HepG2 (cell line): ENCODE measurements around the gene NDRG3. TPM values are rescaled to one million over a fixed set of nuclear protein-coding genes. Genes with fewer than 3 reads are reported as not detected.

ENCODE experiments used
- CCDC6 ChIP-seq: sonication (generic); formaldehyde crosslinking; IDR thresholded peaks from 2 replicates; pipeline ENCODE4 v1.8.1; 2022; ENCODE audit warnings: mild to moderate bottlenecking, missing genetic modification reagents, moderate library complexity
- CENPT ChIP-seq: sonication (generic); formaldehyde crosslinking; IDR thresholded peaks from 2 replicates; pipeline ENCODE4 v1.8.0; 2022; ENCODE audit warnings: low read depth, mild to moderate bottlenecking, moderate library complexity, missing genetic modification reagents
- EED ChIP-seq: sonication (generic); formaldehyde crosslinking; IDR thresholded peaks from 2 replicates; pipeline ENCODE4 v1.5.0; 2020; ENCODE audit warnings: mild to moderate bottlenecking, missing genetic modification reagents
- GTF3A ChIP-seq: sonication (generic); formaldehyde crosslinking; conservative IDR thresholded peaks from 2 replicates; pipeline ENCODE4 v1.4.0; 2020; ENCODE audit warnings: mild to moderate bottlenecking, missing genetic modification reagents
- HMG20B ChIP-seq: conservative IDR thresholded peaks from 2 replicates; pipeline ENCODE4 v1.6.1; 2016; ENCODE audit warnings: missing genetic modification reagents, missing compliant biosample characterization
- KDM3A ChIP-seq: IDR thresholded peaks from 2 replicates; pipeline ENCODE4 v1.6.1; 2018; ENCODE audit warnings: low read depth, missing compliant biosample characterization
- MAFG ChIP-seq: sonication (generic); formaldehyde crosslinking; IDR thresholded peaks from 2 replicates; pipeline ENCODE4 v1.5.1; 2020; ENCODE audit warnings: mild to moderate bottlenecking, missing genetic modification reagents
- PHF8 ChIP-seq: sonication (generic); formaldehyde crosslinking; IDR thresholded peaks from 2 replicates; pipeline ENCODE4 v1.5.0; 2020; ENCODE audit warnings: missing genetic modification reagents
- TMF1 ChIP-seq: sonication (generic); formaldehyde crosslinking; IDR thresholded peaks from 2 replicates; pipeline ENCODE4 v1.8.1; 2022; ENCODE audit warnings: low read depth, missing genetic modification reagents
- YEATS2 ChIP-seq: sonication (generic); formaldehyde crosslinking; IDR thresholded peaks from 2 replicates; pipeline ENCODE4 v1.4.0; 2020; ENCODE audit warnings: missing genetic modification reagents, borderline replicate concordance
- ZFAT ChIP-seq: sonication (generic); formaldehyde crosslinking; conservative IDR thresholded peaks from 2 replicates; pipeline ENCODE4 v1.8.1; 2023; ENCODE audit warnings: missing genetic modification reagents, inconsistent platforms
- ZFP37 ChIP-seq: sonication (generic); formaldehyde crosslinking; IDR thresholded peaks from 2 replicates; pipeline ENCODE4 v1.4.0; 2020; ENCODE audit warnings: missing genetic modification reagents, borderline replicate concordance
- ZNF12 ChIP-seq: sonication (generic); formaldehyde crosslinking; IDR thresholded peaks from 2 replicates; pipeline ENCODE4 v1.5.0; 2020; ENCODE audit warnings: missing genetic modification reagents
- ZNF20 ChIP-seq: sonication (generic); formaldehyde crosslinking; IDR thresholded peaks from 2 replicates; pipeline ENCODE4 v1.4.0; 2020; ENCODE audit warnings: mild to moderate bottlenecking, moderate library complexity, missing genetic modification reagents
- ZNF326 ChIP-seq: sonication (generic); formaldehyde crosslinking; IDR thresholded peaks from 2 replicates; pipeline ENCODE4 v1.4.0; 2020; ENCODE audit warnings: missing genetic modification reagents, borderline replicate concordance
- ZNF333 ChIP-seq: sonication (generic); formaldehyde crosslinking; IDR thresholded peaks from 2 replicates; pipeline ENCODE4 v1.4.0; 2020; ENCODE audit warnings: mild to moderate bottlenecking, missing genetic modification reagents, borderline replicate concordance
- ZNF572 ChIP-seq: sonication (generic); formaldehyde crosslinking; IDR thresholded peaks from 2 replicates; pipeline ENCODE4 v1.5.1; 2020; ENCODE audit warnings: mild to moderate bottlenecking, missing genetic modification reagents
- ZZZ3 ChIP-seq: sonication (generic); formaldehyde crosslinking; IDR thresholded peaks from 2 replicates; pipeline ENCODE4 v1.4.0; 2020; ENCODE audit warnings: missing genetic modification reagents, mild to moderate bottlenecking, borderline replicate concordance
- polyA plus RNA-seq, 8 experiments: library from polyadenylated mRNA; depleted of rRNA in 3 of 8; stranded (reverse) in 7 of 8; unstranded in 1 of 8; fragments of >200 nt; fragmentation: Illumina TruSeq in 4 of 8; extraction: Trizol in 4 of 8; gene quantifications; 2 replicates each; pipeline versions ENCODE4 v1.2.1 to v1.2.3, GENCODE V29; 2011 to 2016; ENCODE audit warnings: low read depth in 4 of 8, missing spikeins in 1 of 8, mixed read lengths in 1 of 8; ENCODE audit not compliant: insufficient read depth in 1 of 8
- total RNA-seq, 5 experiments: library from RNA; depleted of rRNA; stranded (reverse); fragments of >200 nt; fragmentation: Illumina TruSeq; extraction: Trizol; gene quantifications; 2 replicates each; pipeline ENCODE4 v1.2.3, GENCODE V29; 2016; ENCODE audit warnings: low read depth in 1 of 5
- TF ChIP-seq, protein P1 (sequence below): sonication (generic); formaldehyde crosslinking; IDR thresholded peaks from 2 replicates; pipeline ENCODE4 v1.5.0; 2020; ENCODE audit warnings: missing genetic modification reagents, mild to moderate bottlenecking, borderline replicate concordance
- TF ChIP-seq, protein P2 (sequence below): IDR thresholded peaks from 2 replicates; pipeline ENCODE4 v1.6.1; 2016
- TF ChIP-seq, protein P3 (sequence below): sonication (generic); formaldehyde crosslinking; IDR thresholded peaks from 2 replicates; pipeline ENCODE4 v1.8.0; 2022; ENCODE audit warnings: mild to moderate bottlenecking, missing genetic modification reagents, moderate library complexity
- TF ChIP-seq, protein P4 (sequence below): sonication (generic); formaldehyde crosslinking; IDR thresholded peaks from 2 replicates; pipeline ENCODE4 v1.9.0; 2021; ENCODE audit warnings: missing genetic modification reagents, borderline replicate concordance

NDRG3 gene
- total and polyA plus RNA-seq, 2 of the 13 experiments (the other 11 are each of a cell fraction or from before 2014, with no cell fraction given) = 36.0 to 40.5 TPM

DNA sequence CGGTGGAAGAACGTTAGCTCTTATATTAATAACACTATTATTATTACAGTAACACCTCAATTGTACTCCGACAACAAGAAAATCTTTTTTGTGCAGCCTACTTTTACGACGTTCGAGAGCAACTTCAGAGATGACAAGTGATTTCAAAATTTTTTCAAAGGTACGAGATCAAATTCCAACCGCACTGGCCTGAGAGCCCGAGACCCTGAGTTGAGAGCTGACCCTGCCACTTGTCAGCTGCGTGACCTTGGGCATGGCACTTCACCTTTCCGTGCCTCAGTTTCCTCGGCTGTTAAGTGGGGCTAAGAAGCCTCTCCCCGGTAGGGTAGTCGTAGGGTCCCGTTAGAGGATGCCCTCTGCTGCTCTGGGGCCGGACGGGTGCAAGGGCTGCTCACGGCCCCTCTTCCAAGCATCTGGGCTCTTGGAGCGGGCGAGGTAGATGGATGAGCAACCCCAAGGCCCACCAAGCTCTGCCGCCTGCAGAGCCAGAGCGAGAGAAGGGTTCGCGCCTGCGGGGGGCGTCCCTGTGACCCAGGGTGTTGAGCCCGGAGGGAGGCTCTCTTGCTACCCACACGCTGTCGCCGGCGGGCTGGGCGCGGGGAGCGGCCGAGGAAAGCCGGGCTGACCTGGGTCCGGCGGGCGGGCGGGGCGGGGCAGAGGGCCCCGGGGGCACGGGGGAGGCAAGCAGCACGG is 510 bp downstream of the NDRG3 start (continued):
- no peak for TF ChIP-seq ZNF20 (CRISPR knock-in tag)
- TF ChIP-seq PHF8 (CRISPR knock-in tag) = peak; percentile 65
- no peak for TF ChIP-seq ZFAT (CRISPR knock-in tag)
- no peak for TF ChIP-seq ZNF326 (CRISPR knock-in tag)
- TF ChIP-seq, protein P1, sequence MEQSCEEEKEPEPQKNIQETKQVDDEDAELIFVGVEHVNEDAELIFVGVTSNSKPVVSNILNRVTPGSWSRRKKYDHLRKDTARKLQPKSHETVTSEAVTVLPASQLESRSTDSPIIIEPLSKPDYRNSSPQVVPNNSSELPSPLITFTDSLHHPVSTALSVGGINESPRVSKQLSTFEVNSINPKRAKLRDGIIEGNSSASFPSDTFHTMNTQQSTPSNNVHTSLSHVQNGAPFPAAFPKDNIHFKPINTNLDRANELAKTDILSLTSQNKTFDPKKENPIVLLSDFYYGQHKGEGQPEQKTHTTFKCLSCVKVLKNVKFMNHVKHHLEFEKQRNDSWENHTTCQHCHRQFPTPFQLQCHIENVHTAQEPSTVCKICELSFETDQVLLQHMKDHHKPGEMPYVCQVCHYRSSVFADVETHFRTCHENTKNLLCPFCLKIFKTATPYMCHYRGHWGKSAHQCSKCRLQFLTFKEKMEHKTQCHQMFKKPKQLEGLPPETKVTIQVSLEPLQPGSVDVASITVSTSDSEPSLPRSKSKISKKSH (CRISPR knock-in tag) = peak; percentile 78; the same call in 1 of the 2 replicates
- no peak for TF ChIP-seq ZNF12
- 0 out of 2 replicates have a peak, but pooled peaks have one; percentile 58 for TF ChIP-seq TMF1 (CRISPR knock-in tag)
- no peak; the same call in 1 of the 2 replicates for TF ChIP-seq KDM3A
- TF ChIP-seq, protein P2, sequence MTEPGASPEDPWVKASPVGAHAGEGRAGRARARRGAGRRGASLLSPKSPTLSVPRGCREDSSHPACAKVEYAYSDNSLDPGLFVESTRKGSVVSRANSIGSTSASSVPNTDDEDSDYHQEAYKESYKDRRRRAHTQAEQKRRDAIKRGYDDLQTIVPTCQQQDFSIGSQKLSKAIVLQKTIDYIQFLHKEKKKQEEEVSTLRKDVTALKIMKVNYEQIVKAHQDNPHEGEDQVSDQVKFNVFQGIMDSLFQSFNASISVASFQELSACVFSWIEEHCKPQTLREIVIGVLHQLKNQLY (CRISPR knock-in tag) = no peak
- no peak for TF ChIP-seq HMG20B (CRISPR knock-in tag)
- TF ChIP-seq GTF3A (CRISPR knock-in tag) = no peak
- no peak for TF ChIP-seq CENPT
- no peak for TF ChIP-seq EED (CRISPR knock-in tag)
- no peak for TF ChIP-seq ZFP37 (CRISPR knock-in tag)
- TF ChIP-seq, protein P3, sequence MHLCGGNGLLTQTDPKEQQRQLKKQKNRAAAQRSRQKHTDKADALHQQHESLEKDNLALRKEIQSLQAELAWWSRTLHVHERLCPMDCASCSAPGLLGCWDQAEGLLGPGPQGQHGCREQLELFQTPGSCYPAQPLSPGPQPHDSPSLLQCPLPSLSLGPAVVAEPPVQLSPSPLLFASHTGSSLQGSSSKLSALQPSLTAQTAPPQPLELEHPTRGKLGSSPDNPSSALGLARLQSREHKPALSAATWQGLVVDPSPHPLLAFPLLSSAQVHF = no peak
- TF ChIP-seq ZNF572 (CRISPR knock-in tag) = peak; percentile 94; the same call in 1 of the 2 replicates
- TF ChIP-seq MAFG = no peak
- TF ChIP-seq CCDC6 (CRISPR knock-in tag) = no peak
- no peak for TF ChIP-seq YEATS2 (CRISPR knock-in tag)
- no peak for TF ChIP-seq ZZZ3
- peak; percentile 75; the same call in 1 of the 2 replicates for TF ChIP-seq ZNF333 (CRISPR knock-in tag)
- TF ChIP-seq, protein P4, sequence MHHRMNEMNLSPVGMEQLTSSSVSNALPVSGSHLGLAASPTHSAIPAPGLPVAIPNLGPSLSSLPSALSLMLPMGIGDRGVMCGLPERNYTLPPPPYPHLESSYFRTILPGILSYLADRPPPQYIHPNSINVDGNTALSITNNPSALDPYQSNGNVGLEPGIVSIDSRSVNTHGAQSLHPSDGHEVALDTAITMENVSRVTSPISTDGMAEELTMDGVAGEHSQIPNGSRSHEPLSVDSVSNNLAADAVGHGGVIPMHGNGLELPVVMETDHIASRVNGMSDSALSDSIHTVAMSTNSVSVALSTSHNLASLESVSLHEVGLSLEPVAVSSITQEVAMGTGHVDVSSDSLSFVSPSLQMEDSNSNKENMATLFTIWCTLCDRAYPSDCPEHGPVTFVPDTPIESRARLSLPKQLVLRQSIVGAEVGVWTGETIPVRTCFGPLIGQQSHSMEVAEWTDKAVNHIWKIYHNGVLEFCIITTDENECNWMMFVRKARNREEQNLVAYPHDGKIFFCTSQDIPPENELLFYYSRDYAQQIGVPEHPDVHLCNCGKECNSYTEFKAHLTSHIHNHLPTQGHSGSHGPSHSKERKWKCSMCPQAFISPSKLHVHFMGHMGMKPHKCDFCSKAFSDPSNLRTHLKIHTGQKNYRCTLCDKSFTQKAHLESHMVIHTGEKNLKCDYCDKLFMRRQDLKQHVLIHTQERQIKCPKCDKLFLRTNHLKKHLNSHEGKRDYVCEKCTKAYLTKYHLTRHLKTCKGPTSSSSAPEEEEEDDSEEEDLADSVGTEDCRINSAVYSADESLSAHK (CRISPR knock-in tag) = no peak; the same call in 1 of the 2 replicates
